H1 (cell line): ENCODE measurements around the gene ATP4A. TPM values are rescaled to one million over a fixed set of nuclear protein-coding genes. Genes with fewer than 3 reads are reported as not detected.

Source experiments
- CHD7 ChIP-seq: fragments of 300-600 bp; sonication (generic); IDR thresholded peaks from 2 replicates; pipeline ENCODE4 v1.7.1; 2012; ENCODE audit warnings: low read length, moderate library complexity, mild to moderate bottlenecking, inconsistent platforms; ENCODE audit not compliant: insufficient replicate concordance
- E2F6 ChIP-seq: IDR thresholded peaks from 2 replicates; pipeline ENCODE4 v1.6.1; 2012; ENCODE audit warnings: inconsistent platforms
- KDM4A ChIP-seq: IDR thresholded peaks from one replicate; pipeline ENCODE4 v1.7.1; 2012; ENCODE audit warnings: low read depth, mild to moderate bottlenecking, moderate library complexity, low read length, inconsistent platforms; ENCODE audit not compliant: severe bottlenecking
- MAX ChIP-seq: IDR thresholded peaks from 2 replicates; pipeline ENCODE4 v1.6.1; 2012; ENCODE audit warnings: inconsistent platforms
- PHF8 ChIP-seq: fragments of 200-600 bp; sonication (generic); conservative IDR thresholded peaks from 2 replicates; pipeline ENCODE4 v1.7.1; 2012; ENCODE audit warnings: low read depth, mild to moderate bottlenecking, inconsistent platforms, low read length, moderate library complexity
- RAD21 ChIP-seq, 2 experiments: IDR thresholded peaks in 1 of 2; conservative IDR thresholded peaks in 1 of 2; 2 replicates each; pipeline ENCODE4 v1.6.1; 2011; ENCODE audit warnings: low read depth in 2 of 2, low read length in 2 of 2, improper control_type of control experiment in 1 of 2, inconsistent platforms in 1 of 2, mild to moderate bottlenecking in 1 of 2, moderate library complexity in 1 of 2
- RFX5 ChIP-seq: IDR thresholded peaks from 2 replicates; pipeline ENCODE4 v1.6.1; 2011; ENCODE audit warnings: low read depth, low read length, improper control_type of control experiment, borderline replicate concordance
- SIN3A ChIP-seq, 2 experiments: IDR thresholded peaks in 1 of 2; conservative IDR thresholded peaks in 1 of 2; 2 replicates each; pipeline ENCODE4 v1.6.1; 2011 to 2012; ENCODE audit warnings: low read length in 2 of 2, improper control_type of control experiment in 1 of 2, low read depth in 1 of 2, mild to moderate bottlenecking in 1 of 2
- polyA plus RNA-seq, 7 experiments: library from polyadenylated mRNA; depleted of rRNA in 3 of 7; stranded (reverse) in 5 of 7; unstranded in 2 of 7; fragments of >200 nt in 5 of 7; fragments of 200-250 nt in 2 of 7; gene quantifications; 1 replicate in 5 of 7; 2 replicates in 1 of 7; 4 replicates in 1 of 7; pipeline versions ENCODE4 v1.2.1 to v1.2.3, GENCODE V29; 2011 to 2013; ENCODE audit warnings: missing spikeins in 2 of 7, mixed read lengths in 2 of 7
- total RNA-seq: library from RNA; stranded (reverse); fragmentation: NEBNext Ultra II Directional; extraction: Animal tissue kit (Norgen Biotek cat#: 25700); gene quantifications from 2 replicates; pipeline ENCODE4 v1.2.1, GENCODE V29; 2021

Gene ATP4A
- total and polyA plus RNA-seq, 2 of the 8 experiments (the other 6 are each of a cell fraction or from before 2014, with no cell fraction given): 0.50 to 1.2 TPM

- TF ChIP-seq CHD7 (no peak), SIN3A (conservative IDR thresholded peaks at IDR 0.05 in 1 of 2, IDR thresholded peaks at IDR 0.05 in 1 of 2; ENCODE audit: low read depth in 1 of 2, low read length in 2 of 2) (peak in 1 of 2 experiments; percentile 81; a peak in 2 of 4 replicates), RAD21 (IDR thresholded peaks at IDR 0.05 in 1 of 2, conservative IDR thresholded peaks at IDR 0.05 in 1 of 2; ENCODE audit: low read depth in 2 of 2, low read length in 2 of 2) (peak; percentile 87 to 89), MAX (peak; percentile 81), RFX5 (peak; percentile 36; the same call in 1 of the 2 replicates), PHF8 (no peak), E2F6 (0 out of 2 replicates have a peak, but pooled peaks have one; percentile 46), KDM4A (no peak)
Measured at GRCh38 chr19:35555301-35556005, 8.0 kb downstream of the ATP4A start (continued).
